OCI-LY7 (cell line): Measurements from ENCODE around the gene PPIP5K2. TPM values are rescaled to one million over a fixed set of nuclear protein-coding genes. Genes with fewer than 3 reads are reported as not detected.

Source experiments
- BruUV-seq: library from RNA; stranded (reverse); fragments of 400-500 nt; replicated peaks from 2 replicates; lab custom pipeline; 2021; lab: Mats Ljungman, UMichigan
- CTCF ChIA-PET: fragments of 300-600 bp; sonication (Branson Sonifier 250); formaldehyde crosslinking; loops from one replicate; lab custom pipeline; 2022; ENCODE audit warnings: antibody characterized with exemption; ENCODE audit not compliant: unreplicated experiment; lab: Charles Lee
- POLR2A ChIA-PET: fragments of 300-600 bp; sonication (Branson Sonifier 250); formaldehyde crosslinking; loops from one replicate; lab custom pipeline; 2022; ENCODE audit warnings: antibody characterized with exemption; lab: Charles Lee
- DNase-seq: peaks from one replicate; pipeline ENCODE4 v3.0.0-alpha.2; 2015; ENCODE audit warnings: low spot score
- H2AFZ ChIP-seq: fragments of 200-600 bp; sonication (generic), shearing (Covaris generic); 2 replicates; pipeline ENCODE4 v1.6.1; 2014; ENCODE audit warnings: mild to moderate bottlenecking, antibody characterized with exemption, low read length, moderate library complexity
- H3K27ac ChIP-seq: fragments of 200-600 bp; sonication (generic); 2 replicates; pipeline ENCODE4 v1.5.1; 2014; ENCODE audit warnings: mixed run types, low read depth, mild to moderate bottlenecking, moderate library complexity, low read length, inconsistent platforms; ENCODE audit not compliant: poor library complexity, severe bottlenecking
- H3K36me3 ChIP-seq: fragments of 200-600 bp; sonication (generic); 2 replicates; pipeline ENCODE4 v1.6.1; 2014; ENCODE audit warnings: mild to moderate bottlenecking, antibody characterized with exemption, low read length, moderate library complexity, mixed read lengths; ENCODE audit not compliant: insufficient read depth
- H3K4me1 ChIP-seq: fragments of 200-600 bp; sonication (generic); 2 replicates; pipeline ENCODE4 v1.5.1; 2014; ENCODE audit warnings: mild to moderate bottlenecking, low read length; ENCODE audit not compliant: insufficient read depth, poor library complexity, severe bottlenecking
- H3K4me2 ChIP-seq: fragments of 200-600 bp; sonication (generic); 2 replicates; pipeline ENCODE4 v1.6.1; 2014; ENCODE audit warnings: mild to moderate bottlenecking, low read length
- H3K4me3 ChIP-seq: fragments of 200-600 bp; sonication (generic); 2 replicates; pipeline ENCODE4 v1.5.1; 2014; ENCODE audit warnings: mild to moderate bottlenecking, low read depth, low read length; ENCODE audit not compliant: poor library complexity, severe bottlenecking
- H3K79me2 ChIP-seq: fragments of 200-600 bp; sonication (generic); 2 replicates; pipeline ENCODE4 v1.6.1; 2016; ENCODE audit warnings: low read depth, mild to moderate bottlenecking, low read length, moderate library complexity, mixed read lengths; ENCODE audit not compliant: insufficient read depth
- H3K9me2 ChIP-seq: fragments of 200-600 bp; sonication (generic); 2 replicates; pipeline ENCODE4 v1.6.1; 2016; ENCODE audit warnings: mild to moderate bottlenecking, low read length, mixed read lengths; ENCODE audit not compliant: insufficient read depth
- H3K9me3 ChIP-seq: fragments of 200-600 bp; sonication (generic); 2 replicates; pipeline ENCODE4 v1.6.1; 2014; ENCODE audit warnings: mild to moderate bottlenecking, mixed run types, low read length, mixed read lengths
- H4K20me1 ChIP-seq: fragments of 200-600 bp; sonication (generic); 2 replicates; pipeline ENCODE4 v1.6.1; 2014; ENCODE audit warnings: mild to moderate bottlenecking, antibody characterized with exemption, low read length, moderate library complexity, mixed read lengths; ENCODE audit not compliant: insufficient read depth
- EZH2phosphoT487 ChIP-seq: fragments of 200-600 bp; sonication (generic); IDR thresholded peaks from 2 replicates; pipeline ENCODE4 v1.6.1; 2018; ENCODE audit warnings: low read depth, borderline replicate concordance, mild to moderate bottlenecking, mixed run types, antibody characterized with exemption, low read length, moderate library complexity, mixed read lengths
- intact Hi-C: fragments of 100-400 bp; cut with micrococcal nuclease; formaldehyde crosslinking; loops from one replicate; pipeline ENCODE4 v1.10.0; 2022; ENCODE audit not compliant: unreplicated experiment
- total RNA-seq, 2 experiments: library from RNA; depleted of rRNA in 1 of 2; stranded (reverse); fragments of >200 nt in 1 of 2; shearing (Covaris generic) in 1 of 2; gene quantifications; 2 replicates each; pipeline ENCODE4 v1.2.3, GENCODE V29; 2014 to 2022
- TF ChIP-seq, protein P1 (sequence below): fragments of 200-600 bp; sonication (generic); conservative IDR thresholded peaks from 2 replicates; pipeline ENCODE4 v1.5.1; 2014; ENCODE audit warnings: mild to moderate bottlenecking, antibody characterized with exemption, low read length, moderate library complexity, mixed read lengths

Gene PPIP5K2
- total RNA-seq, 2 experiments from 2014 or later, result 45.5 to 80.0 TPM

DNA sequence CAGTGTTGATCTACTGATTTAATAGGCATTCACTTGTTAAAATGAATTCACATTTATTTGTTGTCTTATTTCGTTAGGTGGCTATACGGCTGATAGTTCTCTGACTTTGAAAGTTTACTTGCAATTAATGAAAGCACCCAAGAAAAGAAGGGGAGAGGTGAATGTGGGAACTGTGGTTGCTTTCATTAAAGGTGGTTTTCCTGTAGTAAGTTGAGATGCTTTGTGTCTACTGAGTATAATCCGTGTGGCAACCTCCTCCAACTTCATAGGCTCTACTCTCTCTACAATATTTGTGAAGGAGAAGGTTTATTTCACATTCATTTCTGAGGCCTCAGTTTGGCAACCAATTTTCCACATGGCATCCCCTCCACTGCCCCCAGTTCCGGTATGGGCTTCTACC lies 125.7 kb downstream of the PPIP5K2 start:
- CTCF ChIA-PET, result no interaction called here
- no peaks in the 10 kb centered on the region for H3K79me2 ChIP-seq
- H3K36me3 ChIP-seq, result no peaks in the 10 kb centered on the region
- H3K4me3 ChIP-seq, result no peak overlapping the region
- no peaks in the 10 kb centered on the region for H3K4me1 ChIP-seq
- H4K20me1 ChIP-seq, result no peaks in the 10 kb centered on the region
- no peaks in the 10 kb centered on the region for H3K9me2 ChIP-seq
- no peaks in the 10 kb centered on the region for H3K9me3 ChIP-seq
- H2AFZ ChIP-seq, result no peak overlapping the region
- BruUV-seq, result no TSS peak
- H3K27ac ChIP-seq, result no peak overlapping the region
- no peak overlapping the region for H3K4me2 ChIP-seq
- TF ChIP-seq, protein P1, sequence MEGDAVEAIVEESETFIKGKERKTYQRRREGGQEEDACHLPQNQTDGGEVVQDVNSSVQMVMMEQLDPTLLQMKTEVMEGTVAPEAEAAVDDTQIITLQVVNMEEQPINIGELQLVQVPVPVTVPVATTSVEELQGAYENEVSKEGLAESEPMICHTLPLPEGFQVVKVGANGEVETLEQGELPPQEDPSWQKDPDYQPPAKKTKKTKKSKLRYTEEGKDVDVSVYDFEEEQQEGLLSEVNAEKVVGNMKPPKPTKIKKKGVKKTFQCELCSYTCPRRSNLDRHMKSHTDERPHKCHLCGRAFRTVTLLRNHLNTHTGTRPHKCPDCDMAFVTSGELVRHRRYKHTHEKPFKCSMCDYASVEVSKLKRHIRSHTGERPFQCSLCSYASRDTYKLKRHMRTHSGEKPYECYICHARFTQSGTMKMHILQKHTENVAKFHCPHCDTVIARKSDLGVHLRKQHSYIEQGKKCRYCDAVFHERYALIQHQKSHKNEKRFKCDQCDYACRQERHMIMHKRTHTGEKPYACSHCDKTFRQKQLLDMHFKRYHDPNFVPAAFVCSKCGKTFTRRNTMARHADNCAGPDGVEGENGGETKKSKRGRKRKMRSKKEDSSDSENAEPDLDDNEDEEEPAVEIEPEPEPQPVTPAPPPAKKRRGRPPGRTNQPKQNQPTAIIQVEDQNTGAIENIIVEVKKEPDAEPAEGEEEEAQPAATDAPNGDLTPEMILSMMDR, result no peak
- TF ChIP-seq EZH2phosphoT487, result no peak
- intact Hi-C loops, result no loop called here
- DNase-seq, result no peak
- POLR2A ChIA-PET, result no interaction called here

DNA sequence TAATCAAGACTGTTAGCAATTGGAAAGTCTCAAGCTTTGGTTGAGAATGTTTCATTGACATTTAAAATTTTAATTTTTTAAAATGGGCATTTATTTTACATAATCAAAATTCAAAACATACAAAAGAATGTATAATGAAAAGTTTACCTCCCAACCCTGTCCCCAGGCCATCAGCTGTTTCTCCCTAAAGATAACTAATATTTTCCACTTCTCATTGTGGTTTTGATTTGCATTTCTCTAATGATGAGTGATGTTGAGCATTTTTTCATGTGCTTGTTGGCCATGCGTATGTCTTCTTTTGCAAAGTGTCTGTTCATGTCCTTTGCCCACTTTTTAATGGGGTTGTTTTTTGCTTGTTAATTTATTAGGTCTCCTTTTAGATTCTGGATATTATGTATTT lies 127.0 kb downstream of the PPIP5K2 start:
- ChIA-PET CTCF (no interaction called here), POLR2A (interaction anchor here (0.7 kb wide), 1 partner anchor 44 kb away, joined by 4 read pairs; no protein-coding TSS in a partner anchor)
- intact Hi-C loops, result no loop called here
- Histone ChIP-seq H3K4me3 (no peak overlapping the region), H3K36me3 (no peaks in the 10 kb centered on the region), H3K4me1 (no peaks in the 10 kb centered on the region), H3K9me3 (no peaks in the 10 kb centered on the region), H3K4me2 (no peak overlapping the region), H3K9me2 (no peaks in the 10 kb centered on the region), H4K20me1 (no peaks in the 10 kb centered on the region), H2AFZ (no peak overlapping the region), H3K27ac (no peak overlapping the region), H3K79me2 (no peaks in the 10 kb centered on the region)
- BruUV-seq, result no TSS peak
- DNase-seq, result no peak
- TF ChIP-seq, protein P1, result no peak
- TF ChIP-seq EZH2phosphoT487, result no peak

DNA sequence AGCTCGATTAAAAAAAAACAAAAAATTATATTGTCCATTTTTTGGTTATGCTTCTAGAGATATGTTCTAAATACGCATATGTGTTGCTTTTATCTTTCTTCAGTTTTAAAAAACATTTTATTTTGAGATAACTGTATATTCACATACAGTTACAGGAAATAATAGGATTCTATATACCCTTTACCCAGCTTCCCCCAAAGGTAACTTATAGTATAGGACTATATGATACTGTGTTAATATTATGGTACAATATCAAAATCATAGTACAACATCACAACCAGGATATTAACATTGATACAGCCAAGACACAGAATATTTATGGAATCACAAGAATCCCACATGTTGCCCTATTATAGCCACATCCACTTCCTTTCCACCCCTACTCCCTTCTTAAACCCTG lies 129.0 kb downstream of the PPIP5K2 start:
- no peaks in the 10 kb centered on the region for H3K36me3 ChIP-seq
- no peak overlapping the region for H3K4me3 ChIP-seq
- no TSS peak for BruUV-seq
- POLR2A ChIA-PET, result no interaction called here
- H2AFZ ChIP-seq, result no peak overlapping the region
- intact Hi-C loops, result no loop called here
- no peak overlapping the region for H3K4me2 ChIP-seq
- no peaks in the 10 kb centered on the region for H3K9me2 ChIP-seq
- no peaks in the 10 kb centered on the region for H3K9me3 ChIP-seq
- H3K27ac ChIP-seq, result no peak overlapping the region
- H4K20me1 ChIP-seq, result no peaks in the 10 kb centered on the region
- no peak for DNase-seq
- H3K79me2 ChIP-seq, result no peaks in the 10 kb centered on the region
- CTCF ChIA-PET, result no interaction called here
- TF ChIP-seq EZH2phosphoT487, result no peak
- TF ChIP-seq, protein P1, result no peak
- H3K4me1 ChIP-seq, result no peaks in the 10 kb centered on the region
